GM21825 (cell line): Measurements from ENCODE around the gene STYXL1.

Experiments used
- ATAC-seq: cut with Tn5 transposase; IDR thresholded peaks from one replicate; pipeline ENCODE4 v1.9.1; 2021; ENCODE audit warnings: mild to moderate bottlenecking, moderate library complexity; ENCODE audit not compliant: unreplicated experiment

Gene STYXL1

DNA sequence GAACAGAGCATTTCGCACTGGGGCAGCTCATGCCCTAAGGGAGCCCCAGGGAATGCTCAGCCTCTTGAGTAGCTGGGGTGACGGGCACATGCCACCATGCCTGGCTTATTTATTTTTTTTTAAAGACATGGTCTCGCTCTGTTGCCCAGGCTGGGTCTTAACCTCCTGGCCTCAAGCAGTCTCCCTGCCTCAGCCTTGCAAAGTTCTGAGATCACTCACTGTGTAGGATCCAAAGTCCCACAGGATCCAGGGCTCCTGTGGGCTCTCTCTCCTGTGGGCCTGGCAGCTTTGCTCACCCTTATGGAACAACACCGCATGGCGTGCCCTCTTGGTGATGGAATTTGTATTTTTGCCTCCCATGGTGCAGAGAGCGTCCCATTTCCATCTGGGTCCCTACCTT lies 87.4 kb downstream of the STYXL1 start:
- ATAC-seq, result no peak

DNA sequence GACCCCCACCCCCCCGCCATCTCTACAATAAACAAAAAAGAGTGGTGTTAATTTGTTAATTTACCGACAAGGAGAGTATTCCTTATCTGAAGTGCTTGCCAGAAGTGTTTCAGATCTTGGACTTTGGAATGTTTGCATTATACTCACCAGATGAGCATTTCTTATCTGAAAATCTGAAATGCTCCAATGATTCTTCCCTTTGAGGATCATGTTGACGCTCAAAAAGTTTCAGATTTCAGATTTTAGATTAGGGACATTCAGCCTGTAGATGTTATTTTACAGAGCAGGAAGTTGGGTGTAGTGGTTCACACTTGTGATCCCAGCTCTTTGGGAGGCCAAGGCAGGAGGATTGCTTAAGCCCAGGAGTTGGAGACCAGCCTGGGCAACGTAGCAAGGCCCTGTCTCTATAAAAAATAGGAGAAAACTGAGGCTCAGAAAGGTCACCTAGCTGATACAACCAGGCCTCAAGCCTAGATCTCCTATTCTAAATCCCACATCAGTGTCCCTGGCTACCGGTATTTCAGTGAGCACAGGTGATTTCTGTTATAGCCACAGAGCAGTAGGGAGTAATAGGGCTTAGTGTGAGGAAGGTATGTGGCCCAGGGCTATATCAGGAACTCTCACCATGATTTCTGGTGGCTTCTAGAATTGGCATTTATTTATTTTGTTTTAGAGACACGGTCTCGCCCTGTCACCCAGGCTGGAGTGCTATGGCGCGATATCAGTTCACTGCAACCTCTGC lies 88.8 kb downstream of the STYXL1 start:
- ATAC-seq, result no peak

DNA sequence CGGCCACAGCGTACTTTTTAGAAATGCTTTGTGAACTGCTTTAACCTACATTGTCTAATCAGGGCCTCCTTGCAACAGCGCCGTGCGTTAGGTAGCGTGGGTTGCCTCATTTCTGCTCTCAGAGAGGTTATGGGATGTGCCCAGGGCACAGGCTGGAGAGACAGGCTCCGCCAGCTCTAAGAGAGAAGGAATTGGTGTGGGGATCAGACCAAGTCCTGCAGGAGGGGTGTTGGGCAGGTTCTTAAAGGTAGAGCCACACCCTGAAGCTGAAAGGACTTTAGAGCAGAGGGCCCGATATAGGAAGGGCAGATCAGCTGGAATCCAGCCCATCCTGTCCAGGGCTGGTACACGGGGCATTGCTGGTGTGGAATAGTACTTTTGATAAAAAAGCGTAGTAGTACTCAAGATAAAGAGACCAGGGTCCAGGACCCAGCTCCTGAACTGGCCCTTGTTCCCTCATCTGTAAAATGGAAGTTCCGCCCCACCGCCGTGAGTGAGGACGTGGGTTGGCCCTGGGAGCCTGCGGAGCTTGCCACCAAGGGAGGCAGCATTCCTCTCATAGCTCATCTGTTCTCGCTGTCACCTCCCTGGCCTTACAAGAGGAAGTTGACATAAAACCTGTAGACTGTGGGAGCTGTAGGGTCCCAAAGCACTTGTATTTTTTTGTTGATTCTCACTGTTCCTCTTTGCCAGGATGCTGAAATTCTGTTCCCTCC lies 90.6 kb downstream of the STYXL1 start:
- ATAC-seq, result no peak

DNA sequence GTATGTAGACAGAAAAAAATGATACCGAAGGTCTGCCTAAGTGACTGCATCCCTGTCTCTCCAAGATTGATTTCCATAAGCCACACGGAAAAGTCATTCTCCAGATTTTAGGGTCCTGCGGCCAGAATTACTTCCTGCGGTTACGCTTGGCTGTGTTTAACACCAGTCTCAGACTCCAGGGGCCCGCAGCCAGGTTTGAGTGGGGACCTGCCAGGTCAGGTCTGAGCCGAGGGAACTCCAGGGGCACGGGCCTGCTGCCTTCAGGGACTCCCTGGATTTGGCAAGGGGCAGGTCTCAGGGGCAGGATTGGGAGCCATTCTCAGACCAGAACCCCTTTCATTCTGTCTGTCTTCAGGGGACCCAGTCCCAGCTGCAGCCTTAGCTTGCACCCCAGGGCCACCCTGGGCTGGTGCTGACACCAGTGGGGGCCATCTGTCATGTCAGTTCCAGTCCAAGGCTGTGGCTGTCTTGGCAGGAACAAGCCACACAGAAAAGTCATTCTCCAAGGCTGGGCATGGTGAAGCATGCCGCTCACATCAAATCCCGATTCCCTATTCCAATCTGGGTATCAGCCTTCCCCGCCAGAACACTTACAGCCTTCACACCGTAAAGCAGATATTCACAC lies 92.4 kb downstream of the STYXL1 start:
- ATAC-seq, result no peak

DNA sequence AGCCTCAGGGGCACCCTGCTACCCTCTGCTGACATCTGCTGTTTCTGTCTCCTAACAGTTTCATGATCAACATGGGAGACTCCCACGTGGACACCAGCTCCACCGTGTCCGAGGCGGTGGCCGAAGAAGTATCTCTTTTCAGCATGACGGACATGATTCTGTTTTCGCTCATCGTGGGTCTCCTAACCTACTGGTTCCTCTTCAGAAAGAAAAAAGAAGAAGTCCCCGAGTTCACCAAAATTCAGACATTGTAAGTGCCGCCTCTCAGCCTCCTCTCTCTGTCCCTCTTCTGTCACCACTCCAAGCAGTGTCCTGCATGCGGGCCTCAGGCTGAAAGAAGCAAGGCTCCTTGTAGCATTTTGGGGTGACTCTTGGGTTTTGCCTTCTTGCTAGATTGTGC lies 93.9 kb downstream of the STYXL1 start:
- no peak for ATAC-seq

DNA sequence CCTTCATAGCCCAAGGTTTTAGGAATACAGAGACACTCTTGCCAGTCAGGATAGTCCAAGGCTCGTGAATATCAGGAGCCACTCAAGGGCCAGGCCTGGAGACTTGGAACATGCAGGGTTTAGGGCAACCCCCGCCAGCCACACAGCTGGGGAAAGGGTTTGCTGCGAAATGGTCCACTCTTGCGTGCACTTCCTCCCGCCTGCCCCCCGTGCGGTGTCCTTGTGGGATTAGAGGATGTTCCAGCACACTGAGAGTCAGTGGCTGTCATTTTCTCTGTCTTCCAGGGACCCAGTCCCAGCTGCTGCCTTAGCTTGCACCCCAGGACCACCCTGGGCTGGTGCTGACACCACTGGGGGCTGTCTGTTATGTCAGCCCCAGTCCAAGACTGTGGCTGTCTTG lies 94.4 kb downstream of the STYXL1 start:
- no peak for ATAC-seq

DNA sequence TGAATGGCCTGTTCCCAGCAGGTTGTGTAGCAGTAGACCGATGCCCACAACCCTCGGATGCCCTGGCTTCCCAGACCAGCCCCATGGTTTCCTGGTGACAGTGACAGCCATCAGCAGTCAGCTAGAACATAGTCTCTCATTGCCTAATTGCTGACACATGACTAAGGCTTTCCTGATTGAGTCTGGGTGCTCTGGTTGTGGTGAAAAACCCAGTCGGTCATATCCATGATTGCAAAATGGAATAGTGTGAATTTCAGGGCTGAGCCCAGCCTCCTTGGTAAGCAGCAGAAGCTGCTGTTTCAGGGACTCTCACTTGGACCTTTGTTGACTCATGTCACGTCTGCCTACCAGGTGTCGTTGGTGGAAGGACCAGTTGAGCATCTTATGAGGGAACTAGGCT lies 96.3 kb downstream of the STYXL1 start:
- no peak for ATAC-seq

DNA sequence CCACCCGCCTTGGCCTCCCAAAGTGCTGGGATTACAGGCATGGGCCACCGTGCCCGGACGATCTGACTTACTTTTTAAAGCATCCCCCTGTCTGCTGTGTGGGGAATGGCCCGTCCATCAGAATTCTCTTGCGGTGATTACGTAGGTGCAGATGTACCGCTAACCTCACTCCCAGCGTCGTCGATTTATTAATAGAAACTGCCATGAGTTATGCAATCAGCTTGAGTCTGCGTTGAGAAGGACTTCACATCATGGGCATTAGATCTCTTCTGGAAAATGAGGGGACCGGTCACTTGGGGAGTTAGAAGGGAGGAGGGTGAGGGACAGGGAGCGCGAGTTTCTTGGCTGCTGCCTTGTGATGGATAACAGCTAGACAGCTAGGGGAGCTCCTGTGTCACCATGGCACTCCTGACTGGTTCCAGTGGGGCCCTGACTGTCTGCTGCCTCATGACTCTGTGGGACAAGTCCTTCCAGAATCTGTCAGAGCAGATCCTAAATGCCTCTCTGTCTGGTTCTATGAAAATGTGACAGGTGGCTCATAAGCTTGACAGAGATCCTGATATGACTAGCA lies 97.6 kb downstream of the STYXL1 start:
- ATAC-seq, result no peak

DNA sequence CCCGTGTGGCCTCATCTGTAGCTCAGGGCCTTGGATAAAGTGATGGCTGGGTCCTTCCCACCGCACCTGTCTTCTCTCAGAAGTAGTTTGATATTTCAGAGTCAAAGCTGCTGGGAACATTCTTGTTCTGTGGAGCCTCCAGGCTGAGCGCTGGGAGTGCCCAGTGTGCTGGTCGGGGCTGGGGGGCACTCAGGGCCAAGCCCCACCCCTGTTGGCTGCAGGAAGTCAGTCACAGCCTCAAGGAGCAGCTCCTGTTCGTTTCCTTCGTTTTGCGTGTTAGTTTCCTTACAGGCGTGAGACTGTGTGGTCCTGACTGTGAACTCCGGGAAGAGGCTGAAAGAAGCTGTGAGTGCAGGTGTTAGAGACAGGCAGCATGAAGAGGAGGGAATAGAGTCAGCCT lies 99.6 kb downstream of the STYXL1 start:
- ATAC-seq, result no peak
